NCI-H146 (cell line): ENCODE results near the gene ZNF311.
"Not testable (repeated sequence)": the region's sequence is repeated elsewhere in the genome, so short reads cannot be mapped to it uniquely, and the experiment has no call there.

Experiments used
- DNase-seq: peaks from one replicate; lab custom pipeline; 2025; lab: John Stamatoyannopoulos, UW

Gene ZNF311

GRCh38 chr6:28982476-28983266, 22.4 kb downstream of the ZNF311 start:
- peak; percentile 22 for DNase-seq

- DNase-seq: peak; percentile 80
These were observed 23.2 kb downstream of the ZNF311 start for GRCh38 chr6:28981833-28982475.

DNA sequence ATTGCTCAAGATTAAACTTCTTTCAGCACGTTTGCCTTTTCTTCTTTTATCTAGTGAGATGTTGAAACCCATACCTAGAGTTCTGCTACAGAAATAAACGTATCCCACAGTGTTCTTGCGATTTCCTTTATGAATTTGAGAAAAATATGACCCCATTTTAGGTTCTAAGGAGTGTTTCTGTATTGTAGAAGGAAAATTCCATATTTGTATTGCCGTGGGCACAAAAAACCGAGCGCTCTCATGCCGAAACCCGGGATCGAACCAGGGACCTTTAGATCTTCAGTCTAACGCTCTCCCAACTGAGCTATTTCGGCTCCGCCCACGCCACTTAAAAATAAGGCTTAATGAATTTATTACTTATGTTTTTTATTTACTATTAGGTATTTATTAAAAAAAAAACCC, 23.7 kb downstream of the ZNF311 start:
- DNase-seq: peak; percentile 65

DNA sequence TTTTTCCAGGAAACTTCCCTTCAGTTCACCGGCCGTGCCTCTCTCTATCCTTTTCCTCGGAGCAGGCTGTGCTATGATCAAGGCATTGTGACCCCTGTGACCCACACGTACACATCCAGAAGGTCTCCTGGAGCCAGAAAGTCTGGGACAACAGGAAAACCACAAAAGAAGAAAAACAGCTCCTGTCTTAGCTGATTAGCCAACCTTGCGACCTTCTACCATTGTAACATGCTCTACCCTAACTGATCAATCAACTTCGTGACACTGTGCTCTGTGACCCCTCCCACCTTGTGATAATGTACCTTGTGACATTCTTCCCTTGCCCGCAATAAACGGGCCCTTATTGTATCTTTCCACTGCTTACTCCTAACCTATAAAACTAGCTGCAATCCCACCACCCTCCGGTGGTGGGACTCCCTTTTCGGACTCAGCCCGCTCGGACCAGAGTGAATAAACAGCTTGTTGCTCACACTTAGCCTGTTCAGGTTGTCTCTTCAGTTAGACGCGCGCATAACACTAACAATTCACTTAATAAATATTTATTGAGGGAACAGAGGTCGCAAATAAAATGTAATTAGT, 24.2 kb downstream of the ZNF311 start:
- DNase-seq: peak; percentile 58

GRCh38 chr6:28980137-28980851, 24.8 kb downstream of the ZNF311 start:
- DNase-seq: peak; percentile 6

- no peak for DNase-seq
These were observed 25.4 kb downstream of the ZNF311 start for GRCh38 chr6:28979679-28980078.

DNA sequence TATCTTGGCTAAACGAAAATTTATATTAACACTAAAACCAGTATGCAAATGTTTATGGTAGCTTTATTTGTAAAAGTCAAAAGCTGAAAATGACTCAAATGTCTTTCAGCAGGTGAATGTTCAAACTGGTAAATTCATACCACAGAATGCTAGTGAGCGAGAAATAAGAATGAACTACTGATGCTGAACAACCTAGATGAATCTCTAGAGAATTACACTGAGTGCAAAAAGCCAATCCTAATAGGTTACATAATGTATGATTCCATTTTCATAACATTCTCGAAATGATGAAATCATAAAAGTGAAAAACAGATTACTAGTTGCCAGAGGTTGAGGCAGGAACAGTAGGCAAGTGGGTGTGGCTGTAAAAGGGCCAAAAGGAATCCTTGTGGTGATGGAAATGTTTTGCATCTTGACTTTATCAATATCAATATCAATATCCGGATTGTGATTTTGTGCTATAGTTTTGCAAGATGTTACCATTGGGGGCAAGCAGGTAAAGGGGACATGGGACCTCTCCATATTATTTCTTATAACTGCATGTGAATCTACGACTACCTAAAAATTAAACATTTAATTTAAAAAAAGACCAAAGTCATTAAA, 26.1 kb downstream of the ZNF311 start:
- DNase-seq: no peak

- no peak for DNase-seq
These were observed 27.0 kb downstream of the ZNF311 start for GRCh38 chr6:28978133-28978491.

- no peak for DNase-seq
These were observed 27.6 kb downstream of the ZNF311 start for GRCh38 chr6:28977341-28978132.

DNA sequence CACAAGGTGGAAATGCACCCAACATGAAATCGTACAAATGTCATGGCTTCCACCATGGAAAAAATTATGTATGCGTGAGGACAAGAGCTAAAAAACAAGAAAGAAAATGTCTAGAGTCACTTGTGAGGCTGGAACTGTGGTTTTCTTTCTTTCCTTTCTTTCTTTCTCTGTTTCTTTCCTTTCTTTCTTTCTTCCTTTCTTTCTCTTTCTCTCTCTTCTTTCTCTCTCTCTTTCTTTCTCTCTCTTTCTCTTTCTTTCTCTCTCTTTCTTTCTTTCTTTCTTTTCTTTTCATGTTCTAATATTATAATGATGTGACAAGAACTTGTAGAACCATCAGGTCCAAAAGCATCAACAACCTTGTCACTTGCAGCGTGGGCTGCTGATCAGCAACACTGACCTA, 28.4 kb downstream of the ZNF311 start:
- no peak for DNase-seq

DNA sequence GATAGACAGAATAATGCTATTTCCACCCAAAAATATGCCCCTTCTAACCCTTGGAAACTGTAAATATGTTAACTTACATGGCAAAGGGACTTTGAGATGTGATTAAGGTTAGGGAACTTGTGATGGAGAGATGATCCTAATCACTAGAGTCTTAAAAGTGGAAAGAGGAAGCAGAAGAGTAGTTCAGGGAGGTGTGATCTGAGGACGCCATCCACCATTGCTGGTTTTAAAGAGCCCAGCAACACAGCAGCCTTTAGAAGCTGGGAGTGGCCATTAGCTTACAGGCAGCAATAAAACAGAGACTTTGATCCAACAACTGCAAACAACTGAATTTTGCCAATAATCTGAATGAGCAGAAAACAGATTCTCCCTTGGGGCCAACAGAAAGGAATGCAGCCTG, 30.6 kb downstream of the ZNF311 start:
- no peak for DNase-seq

- not testable (repeated sequence) for DNase-seq
These were observed 35.1 kb downstream of the ZNF311 start for GRCh38 chr6:28970056-28970455.

DNA sequence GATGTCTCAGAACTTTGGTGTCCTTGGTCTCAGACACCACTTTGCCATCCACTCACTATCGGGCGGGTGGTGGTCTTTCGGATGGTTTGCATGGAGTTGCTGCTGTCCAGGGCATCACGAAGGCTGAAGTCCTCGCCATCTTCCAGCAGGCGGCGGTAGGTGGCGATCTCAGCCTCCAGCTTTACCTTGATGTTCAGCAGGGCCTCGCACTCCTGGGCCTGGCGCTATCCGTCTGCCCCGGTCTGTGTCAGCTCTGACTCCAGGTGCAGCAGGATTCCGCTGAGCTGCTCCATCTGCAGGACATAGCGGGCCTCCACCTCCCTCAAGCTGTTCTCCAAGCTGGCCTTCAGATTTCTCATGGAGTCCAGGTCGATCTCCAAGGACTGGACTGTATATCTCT, 36.0 kb downstream of the ZNF311 start:
- no peak for DNase-seq

DNA sequence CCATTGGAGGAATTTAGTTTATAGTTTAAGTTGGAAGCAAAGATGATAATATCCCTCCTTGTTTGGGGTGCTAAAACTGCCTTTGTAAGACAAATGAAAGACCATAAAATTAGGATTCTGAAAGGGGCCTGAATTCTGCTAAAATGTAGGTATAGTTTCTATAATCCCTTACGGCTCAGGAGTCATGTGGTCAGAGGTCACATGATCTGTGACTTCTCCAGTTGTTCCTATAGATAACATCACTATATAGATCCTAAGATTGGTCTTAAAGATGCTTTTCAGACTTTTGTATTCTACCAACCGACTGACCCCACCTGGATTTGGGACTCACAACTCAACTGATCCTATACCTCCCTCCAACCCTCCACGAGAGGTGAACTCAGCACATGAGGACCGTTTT, 36.6 kb downstream of the ZNF311 start:
- DNase-seq: no peak

DNA sequence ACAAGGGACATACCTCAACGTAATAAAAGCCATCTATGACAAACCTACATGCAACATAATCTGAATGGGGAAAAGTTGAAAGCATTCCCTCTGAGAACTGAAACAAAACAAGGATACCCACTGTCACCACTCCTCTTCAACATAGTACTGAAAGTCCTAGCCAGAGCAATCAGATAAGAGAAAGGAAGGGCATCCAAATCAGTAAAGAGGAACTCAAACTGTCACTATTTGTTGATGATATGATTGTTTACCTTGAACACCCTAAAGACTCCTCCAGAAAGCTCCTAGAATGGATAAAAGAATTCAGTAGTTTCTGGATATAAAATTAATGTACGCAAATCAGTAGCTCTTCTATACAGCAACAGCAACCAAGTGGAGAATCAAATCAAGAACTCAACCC, 39.4 kb downstream of the ZNF311 start:
- DNase-seq: no peak

GRCh38 chr6:28960846-28961500, 44.1 kb downstream of the ZNF311 start:
- no peak for DNase-seq

DNA sequence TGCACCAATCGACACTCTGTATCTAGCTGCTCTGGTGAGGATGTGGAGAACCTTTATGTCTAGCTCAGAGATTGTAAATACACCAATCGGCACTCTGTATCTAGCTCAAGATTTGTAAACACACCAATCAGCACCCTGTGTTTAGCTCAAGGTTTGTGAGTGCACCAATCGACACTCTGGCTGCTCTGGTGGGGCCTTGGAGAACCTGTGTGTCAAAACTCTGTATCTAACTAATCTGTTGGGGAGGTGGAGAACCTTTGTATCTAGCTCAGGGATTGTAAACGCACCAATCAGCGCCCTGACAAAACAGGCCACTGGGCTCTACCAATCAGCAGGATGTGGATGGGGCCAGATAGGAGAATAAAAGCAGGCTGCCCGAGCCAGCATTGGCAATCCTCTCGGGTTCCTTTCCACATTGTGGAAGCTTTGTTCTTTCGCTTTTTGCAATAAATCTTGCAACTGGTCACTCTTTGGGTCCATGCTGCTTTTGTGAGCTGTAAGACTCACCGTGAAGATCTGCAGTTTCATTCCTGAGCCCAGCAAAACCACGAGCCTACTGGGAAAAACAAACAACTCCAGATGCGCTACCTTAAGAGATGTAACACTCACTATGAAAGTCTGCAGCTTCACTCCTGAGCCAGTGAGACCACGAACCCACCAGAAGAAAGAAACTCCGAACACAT, 46.4 kb downstream of the ZNF311 start:
- not testable (repeated sequence) for DNase-seq

DNA sequence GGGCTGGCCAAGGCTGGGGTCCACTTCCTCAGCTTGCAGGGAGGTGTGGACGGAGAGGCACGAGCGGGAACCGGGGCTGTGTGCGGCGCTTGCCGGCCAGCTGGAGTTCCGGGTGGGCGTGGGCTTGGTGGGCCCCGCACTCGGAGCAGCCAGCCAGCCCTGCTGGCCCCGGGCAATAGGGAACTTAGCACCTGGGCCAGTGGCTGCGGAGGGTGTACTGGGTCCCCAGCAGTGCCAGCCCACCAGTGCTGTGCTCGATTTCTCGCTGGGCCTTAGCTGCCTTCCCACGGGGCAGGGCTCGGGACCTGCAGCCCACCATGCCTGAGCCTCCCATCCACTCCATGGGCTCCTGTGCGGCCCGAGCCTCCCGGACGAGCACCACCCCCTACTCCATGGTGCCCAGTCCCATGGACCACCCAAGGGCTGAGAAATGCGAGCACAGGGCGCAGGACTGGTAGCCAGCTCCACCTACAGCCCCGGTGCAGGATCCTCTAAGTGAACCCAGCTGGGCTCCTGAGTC, 47.3 kb downstream of the ZNF311 start:
- not testable (repeated sequence) for DNase-seq

GRCh38 chr6:28956331-28956730, 48.8 kb downstream of the ZNF311 start:
- DNase-seq: no peak
